OCI-M1 (cell line): ENCODE data around the gene SIVA1.
A peak's percentile ranks its signal among the peaks of the same experiment; 100 is the strongest.

Source experiments
- DNase-seq: peaks from one replicate; lab custom pipeline; 2025; lab: John Stamatoyannopoulos, UW

SIVA1 gene

GRCh38 chr14:104797115-104798044, 44.4 kb downstream of the SIVA1 start:
- DNase-seq: no peak

GRCh38 chr14:104798300-104799243, 45.6 kb downstream of the SIVA1 start:
- no peak for DNase-seq

GRCh38 chr14:104799244-104800014, 46.5 kb downstream of the SIVA1 start:
- peak; percentile 76 for DNase-seq

GRCh38 chr14:104800015-104800770, 47.2 kb downstream of the SIVA1 start:
- peak; percentile 84 for DNase-seq

GRCh38 chr14:104800771-104801519, 48.0 kb downstream of the SIVA1 start, which contains the start of gene ZBTB42:
ZBTB42 (plus strand) TSS chr14:104801101; CDS start chr14:104801198, 97 bp downstream.
- peak; percentile 38 for DNase-seq

- DNase-seq: no peak
These were observed 48.8 kb downstream of the SIVA1 start for GRCh38 chr14:104801520-104802393.

- DNase-seq: no peak
These were observed 49.6 kb downstream of the SIVA1 start for GRCh38 chr14:104802394-104803184.

GRCh38 chr14:104803280-104803911, 50.4 kb downstream of the SIVA1 start:
- no peak for DNase-seq

GRCh38 chr14:104803912-104804410, 51.0 kb downstream of the SIVA1 start:
- DNase-seq: no peak

GRCh38 chr14:104804481-104805325, 51.8 kb downstream of the SIVA1 start:
- no peak for DNase-seq

GRCh38 chr14:104805326-104805678, 52.4 kb downstream of the SIVA1 start:
- DNase-seq: peak; percentile 61

- no peak for DNase-seq
These were observed 53.1 kb downstream of the SIVA1 start for GRCh38 chr14:104805941-104806624.

- DNase-seq: peak; percentile 14
These were observed 53.9 kb downstream of the SIVA1 start for GRCh38 chr14:104806625-104807465.

- DNase-seq: no peak
These were observed 55.5 kb downstream of the SIVA1 start for GRCh38 chr14:104808456-104808855.
